HL-60 (cell line): ENCODE data around the gene PCIF1.

Source experiments
- CTCF ChIP-seq: IDR thresholded peaks from one replicate; pipeline ENCODE4 v1.5.1; 2011; ENCODE audit warnings: low read length, control low read depth, inconsistent platforms; ENCODE audit not compliant: insufficient read depth
- SPI1 ChIP-seq: IDR thresholded peaks from 2 replicates; pipeline ENCODE4 v1.6.1; 2012; ENCODE audit warnings: low read depth, mild to moderate bottlenecking, borderline replicate concordance

- no peak for TF ChIP-seq CTCF
- no peak for TF ChIP-seq SPI1
Observed at GRCh38 chr20:45886590-45887345, 47.7 kb upstream of the PCIF1 start.
